ENCODE results near the gene GANC.

GRCh38 chr15:42360535-42361112 lies 87.6 kb downstream of the GANC start:
- TF ChIP-seq GATA2 (IDR thresholded peaks at IDR 0.05; ENCODE audit: low read depth, low read length) (no peak), GATA3 (IDR thresholded peaks at IDR 0.05; ENCODE audit: low read depth, low read length) (no peak)
